VCaP (cell line): ENCODE data around the gene PLSCR2.
"Not testable (repeated sequence)": the region's sequence is repeated elsewhere in the genome, so short reads cannot be mapped to it uniquely, and the experiment has no call there.

Source experiments
- H3K27ac ChIP-seq: fragments of 450-650 bp; 2 replicates; pipeline ENCODE4 v1.5.1; 2017
- TF ChIP-seq, protein P1 (sequence below): fragments of 450-650 bp; conservative IDR thresholded peaks from 2 replicates; pipeline ENCODE4 v1.5.1; 2017; ENCODE audit warnings: mild to moderate bottlenecking, moderate library complexity

Gene PLSCR2

GRCh38 chr3:146504498-146505197, 35.3 kb upstream of the PLSCR2 start:
- TF ChIP-seq, protein P1, sequence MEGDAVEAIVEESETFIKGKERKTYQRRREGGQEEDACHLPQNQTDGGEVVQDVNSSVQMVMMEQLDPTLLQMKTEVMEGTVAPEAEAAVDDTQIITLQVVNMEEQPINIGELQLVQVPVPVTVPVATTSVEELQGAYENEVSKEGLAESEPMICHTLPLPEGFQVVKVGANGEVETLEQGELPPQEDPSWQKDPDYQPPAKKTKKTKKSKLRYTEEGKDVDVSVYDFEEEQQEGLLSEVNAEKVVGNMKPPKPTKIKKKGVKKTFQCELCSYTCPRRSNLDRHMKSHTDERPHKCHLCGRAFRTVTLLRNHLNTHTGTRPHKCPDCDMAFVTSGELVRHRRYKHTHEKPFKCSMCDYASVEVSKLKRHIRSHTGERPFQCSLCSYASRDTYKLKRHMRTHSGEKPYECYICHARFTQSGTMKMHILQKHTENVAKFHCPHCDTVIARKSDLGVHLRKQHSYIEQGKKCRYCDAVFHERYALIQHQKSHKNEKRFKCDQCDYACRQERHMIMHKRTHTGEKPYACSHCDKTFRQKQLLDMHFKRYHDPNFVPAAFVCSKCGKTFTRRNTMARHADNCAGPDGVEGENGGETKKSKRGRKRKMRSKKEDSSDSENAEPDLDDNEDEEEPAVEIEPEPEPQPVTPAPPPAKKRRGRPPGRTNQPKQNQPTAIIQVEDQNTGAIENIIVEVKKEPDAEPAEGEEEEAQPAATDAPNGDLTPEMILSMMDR, result no peak
- peak overlapping the region; percentile 66 for H3K27ac ChIP-seq

DNA sequence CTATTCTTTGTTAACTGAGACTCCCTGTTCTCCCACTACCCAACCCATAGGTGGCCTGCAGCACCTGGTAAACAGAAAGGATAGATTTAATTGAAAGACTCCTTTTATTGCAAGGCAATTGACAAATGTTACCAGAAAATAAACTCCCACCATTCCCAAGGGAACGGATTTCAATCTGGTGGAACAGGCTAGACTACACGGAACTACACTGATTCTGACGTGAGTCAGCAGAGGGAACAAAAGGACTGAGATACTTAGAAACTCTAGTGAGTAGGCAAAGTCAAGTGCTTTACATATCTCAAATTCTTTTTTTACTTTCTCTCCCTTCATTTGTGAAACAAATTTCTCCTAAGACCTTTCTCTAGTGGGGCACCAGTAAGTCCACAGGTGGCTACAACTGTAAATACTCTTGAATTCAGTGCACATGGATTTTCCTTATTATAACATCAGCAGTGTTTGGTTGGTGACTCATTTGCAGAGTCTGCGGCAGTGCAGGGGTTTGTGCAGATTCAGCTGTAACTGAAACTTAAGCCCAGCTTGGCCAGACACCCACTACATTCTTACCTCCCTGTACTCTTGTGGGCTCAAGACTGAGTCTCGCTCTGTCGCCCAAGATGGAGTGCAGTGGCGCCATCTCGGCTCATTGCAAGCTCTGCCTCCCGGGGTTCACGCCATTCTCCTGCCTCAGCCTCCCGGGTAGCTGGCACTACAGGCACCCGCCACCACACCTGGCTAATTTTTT, 34.3 kb upstream of the PLSCR2 start:
- peak overlapping the region; percentile 66 for H3K27ac ChIP-seq

GRCh38 chr3:146502887-146503460, 33.6 kb upstream of the PLSCR2 start:
- H3K27ac ChIP-seq, result peak overlapping the region; percentile 66
- TF ChIP-seq, protein P1, result no peak

More for the DNA sequence above, 34.3 kb upstream of the PLSCR2 start:
- TF ChIP-seq, protein P1, result peak; percentile 65

GRCh38 chr3:146501752-146502151, 32.4 kb upstream of the PLSCR2 start:
- H3K27ac ChIP-seq, result no peak overlapping the region
- TF ChIP-seq, protein P1, result no peak

- no peak overlapping the region for H3K27ac ChIP-seq
- TF ChIP-seq, protein P1, result no peak
These were observed 30.3 kb upstream of the PLSCR2 start for GRCh38 chr3:146499701-146500100.

- TF ChIP-seq, protein P1, result no peak
- no peak overlapping the region for H3K27ac ChIP-seq
These were observed 28.8 kb upstream of the PLSCR2 start for GRCh38 chr3:146498002-146498736.

DNA sequence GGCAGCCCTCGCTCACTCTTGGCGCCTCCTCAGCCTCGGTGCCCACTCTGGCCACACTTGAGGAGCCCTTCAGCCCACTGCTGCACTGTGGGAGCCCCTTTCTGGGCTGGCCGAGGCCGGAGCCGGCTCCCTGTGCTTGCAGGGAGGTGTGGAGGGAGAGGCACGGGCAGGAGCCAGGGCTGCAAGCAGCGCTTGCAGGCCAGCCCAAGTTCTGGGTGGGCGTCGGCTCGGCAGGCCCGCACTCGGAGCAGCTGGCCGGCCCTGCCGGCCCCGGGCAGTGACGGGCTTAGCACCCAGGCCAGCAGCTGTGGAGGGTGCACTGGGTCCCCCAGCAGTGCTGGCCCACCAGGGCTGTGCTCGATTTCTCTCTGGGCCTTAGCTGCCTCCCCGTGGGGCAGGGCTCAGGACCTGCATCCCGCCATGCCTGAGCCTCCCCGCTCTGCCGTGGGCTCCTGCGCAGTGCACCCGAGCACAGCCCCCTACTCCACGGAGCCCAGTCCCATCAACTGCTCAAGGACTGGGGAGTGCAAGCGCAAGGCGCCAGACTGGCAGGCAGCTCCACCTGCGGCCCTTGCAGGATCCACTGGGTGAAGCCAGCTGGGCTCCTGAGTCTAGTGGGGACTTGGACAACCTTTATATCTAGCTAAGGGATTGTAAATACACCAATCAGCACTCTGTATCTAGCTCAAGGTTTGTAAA, 27.9 kb upstream of the PLSCR2 start:
- H3K27ac ChIP-seq, result not testable (repeated sequence)
